ENCODE results near the gene ASPSCR1.
A peak's percentile ranks its signal among the peaks of the same experiment; 100 is the strongest.

Gene ASPSCR1

GRCh38 chr17:81957691-81958432 lies 19.6 kb upstream of the ASPSCR1 start:
- no peak for DNase-seq
- in situ Hi-C loops (cut with HindIII; ENCODE audit: low pct_ligation_motif_present, low pct_unique_long_range_greater_than_20kb, low sequenced_read_pairs), result no loop called here

GRCh38 chr17:81958633-81959342 lies 18.6 kb upstream of the ASPSCR1 start:
- in situ Hi-C loops (cut with HindIII; ENCODE audit: low pct_ligation_motif_present, low pct_unique_long_range_greater_than_20kb, low sequenced_read_pairs), result no loop called here
- DNase-seq, result no peak

GRCh38 chr17:81959362-81960129 lies 17.9 kb upstream of the ASPSCR1 start:
- in situ Hi-C loops (cut with HindIII; ENCODE audit: low pct_ligation_motif_present, low pct_unique_long_range_greater_than_20kb, low sequenced_read_pairs), result no loop called here
- DNase-seq, result peak; percentile 64

- no peak for DNase-seq
- in situ Hi-C loops (cut with HindIII; ENCODE audit: low pct_ligation_motif_present, low pct_unique_long_range_greater_than_20kb, low sequenced_read_pairs), result no loop called here
These were observed 17.1 kb upstream of the ASPSCR1 start for GRCh38 chr17:81960130-81960958.

GRCh38 chr17:81961087-81961511 lies 16.3 kb upstream of the ASPSCR1 start, which contains the start of gene NOTUM:
TSS of gene NOTUM (minus strand) at chr17:81961187. CDS start at chr17:81960909, 278 bp downstream.
- DNase-seq, result peak; percentile 53
- in situ Hi-C loops (cut with HindIII; ENCODE audit: low pct_ligation_motif_present, low pct_unique_long_range_greater_than_20kb, low sequenced_read_pairs), result no loop called here

- in situ Hi-C loops (cut with HindIII; ENCODE audit: low pct_ligation_motif_present, low pct_unique_long_range_greater_than_20kb, low sequenced_read_pairs), result no loop called here
- DNase-seq, result no peak
These were observed 15.6 kb upstream of the ASPSCR1 start for GRCh38 chr17:81961521-81962498.

GRCh38 chr17:81962499-81963441 lies 14.7 kb upstream of the ASPSCR1 start:
- in situ Hi-C loops (cut with HindIII; ENCODE audit: low pct_ligation_motif_present, low pct_unique_long_range_greater_than_20kb, low sequenced_read_pairs), result no loop called here
- peak; percentile 48 for DNase-seq

GRCh38 chr17:81964081-81964849 lies 13.2 kb upstream of the ASPSCR1 start:
- no peak for DNase-seq
- in situ Hi-C loops (cut with HindIII; ENCODE audit: low pct_ligation_motif_present, low pct_unique_long_range_greater_than_20kb, low sequenced_read_pairs), result no loop called here

GRCh38 chr17:81966343-81967243 lies 10.8 kb upstream of the ASPSCR1 start:
- DNase-seq, result no peak
- in situ Hi-C loops (cut with HindIII; ENCODE audit: low pct_ligation_motif_present, low pct_unique_long_range_greater_than_20kb, low sequenced_read_pairs), result no loop called here

GRCh38 chr17:81967244-81967532 lies 10.2 kb upstream of the ASPSCR1 start:
- in situ Hi-C loops (cut with HindIII; ENCODE audit: low pct_ligation_motif_present, low pct_unique_long_range_greater_than_20kb, low sequenced_read_pairs), result no loop called here

GRCh38 chr17:81967533-81968395 lies 9.7 kb upstream of the ASPSCR1 start:
- peak; percentile 26 for DNase-seq
- in situ Hi-C loops (cut with HindIII; ENCODE audit: low pct_ligation_motif_present, low pct_unique_long_range_greater_than_20kb, low sequenced_read_pairs), result no loop called here

More at GRCh38 chr17:81967244-81967532, 10.2 kb upstream of the ASPSCR1 start:
- DNase-seq, result no peak

- in situ Hi-C loops (cut with HindIII; ENCODE audit: low pct_ligation_motif_present, low pct_unique_long_range_greater_than_20kb, low sequenced_read_pairs), result no loop called here
- no peak for DNase-seq
These were observed 9.1 kb upstream of the ASPSCR1 start for GRCh38 chr17:81968396-81968745.

GRCh38 chr17:81968850-81969812 lies 8.3 kb upstream of the ASPSCR1 start:
- DNase-seq, result no peak
- in situ Hi-C loops (cut with HindIII; ENCODE audit: low pct_ligation_motif_present, low pct_unique_long_range_greater_than_20kb, low sequenced_read_pairs), result no loop called here
